T-helper 1 cell treated with Interleukin-12 subunit alpha and Interleukin-12 subunit beta and Interleukin-4 antibody, amounts not matched to agents 30 ng/mL and 1 ng/mL, for 36 hours (primary cell): Measurements from ENCODE around the gene CHCHD1. TPM values are rescaled to one million over a fixed set of nuclear protein-coding genes. Genes with fewer than 3 reads are reported as not detected.
"Not testable (repeated sequence)": the region's sequence is repeated elsewhere in the genome, so short reads cannot be mapped to it uniquely, and the experiment has no call there.

ENCODE experiments used
- intact Hi-C: fragments of 100-400 bp; cut with micrococcal nuclease; formaldehyde crosslinking; loops from one replicate; pipeline ENCODE4 v1.15.1; 2024
- total RNA-seq: library from RNA; stranded (reverse); gene quantifications from 2 replicates; pipeline ENCODE4 v1.2.3, GENCODE V29; 2022

Gene CHCHD1
- total RNA-seq, 1 donor from 2014 or later, result 30.4 TPM

- intact Hi-C loops, result no loop called here
These were observed 16.8 kb upstream of the CHCHD1 start for GRCh38 chr10:73765066-73765465.

DNA sequence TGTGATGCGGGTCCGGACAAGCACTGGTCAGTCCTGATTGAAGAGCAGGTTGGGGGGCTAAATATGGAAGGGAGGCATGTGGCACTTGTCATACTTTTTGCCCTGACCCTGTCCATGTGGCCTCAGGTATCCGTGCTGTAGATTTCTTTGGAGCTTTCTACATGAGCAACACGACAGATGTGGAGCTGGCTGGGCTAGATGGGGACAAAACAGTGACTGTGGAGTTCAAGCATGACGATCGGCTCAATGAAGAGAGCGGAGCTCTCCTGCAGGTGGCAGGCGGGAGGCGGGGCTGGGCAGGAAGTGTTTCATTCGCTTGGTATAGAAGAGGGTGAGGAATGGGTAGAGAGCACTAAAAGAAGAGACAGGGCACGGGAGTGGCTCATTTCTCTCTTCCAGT lies 13.0 kb upstream of the CHCHD1 start:
- intact Hi-C loops, result loop anchor here (1.0 kb wide), 1 partner anchor 10 kb away; no protein-coding TSS in a partner anchor

DNA sequence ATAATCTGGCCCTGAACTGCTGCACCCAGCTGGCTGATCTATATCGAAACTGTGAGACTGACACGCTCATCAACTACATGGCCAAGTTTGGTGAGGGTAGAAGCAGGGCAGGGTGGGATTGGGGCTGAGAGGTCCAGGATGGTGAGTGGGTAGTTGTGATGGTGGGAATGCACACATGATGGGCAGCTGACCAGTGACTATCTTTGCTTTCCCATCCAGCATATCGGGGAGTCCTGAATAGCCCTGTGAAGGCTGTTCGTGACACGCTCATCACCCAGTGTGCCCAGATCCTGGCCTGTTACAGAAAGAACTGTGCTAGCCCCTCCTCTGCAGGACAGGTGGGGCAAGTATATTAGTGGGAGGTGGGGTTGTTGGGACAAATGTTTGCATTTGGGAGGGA lies 12.5 kb upstream of the CHCHD1 start:
- intact Hi-C loops, result loop anchor here (1.0 kb wide), 1 partner anchor 10 kb away; no protein-coding TSS in a partner anchor

GRCh38 chr10:73771722-73772280 lies 10.0 kb upstream of the CHCHD1 start:
- intact Hi-C loops, result loop anchor here (1.0 to 5.0 kb wide), 11 partner anchors 10 to 519 kb away; partner anchors contain the start of genes ADK, ANXA7, AP3M1 and CHCHD1

DNA sequence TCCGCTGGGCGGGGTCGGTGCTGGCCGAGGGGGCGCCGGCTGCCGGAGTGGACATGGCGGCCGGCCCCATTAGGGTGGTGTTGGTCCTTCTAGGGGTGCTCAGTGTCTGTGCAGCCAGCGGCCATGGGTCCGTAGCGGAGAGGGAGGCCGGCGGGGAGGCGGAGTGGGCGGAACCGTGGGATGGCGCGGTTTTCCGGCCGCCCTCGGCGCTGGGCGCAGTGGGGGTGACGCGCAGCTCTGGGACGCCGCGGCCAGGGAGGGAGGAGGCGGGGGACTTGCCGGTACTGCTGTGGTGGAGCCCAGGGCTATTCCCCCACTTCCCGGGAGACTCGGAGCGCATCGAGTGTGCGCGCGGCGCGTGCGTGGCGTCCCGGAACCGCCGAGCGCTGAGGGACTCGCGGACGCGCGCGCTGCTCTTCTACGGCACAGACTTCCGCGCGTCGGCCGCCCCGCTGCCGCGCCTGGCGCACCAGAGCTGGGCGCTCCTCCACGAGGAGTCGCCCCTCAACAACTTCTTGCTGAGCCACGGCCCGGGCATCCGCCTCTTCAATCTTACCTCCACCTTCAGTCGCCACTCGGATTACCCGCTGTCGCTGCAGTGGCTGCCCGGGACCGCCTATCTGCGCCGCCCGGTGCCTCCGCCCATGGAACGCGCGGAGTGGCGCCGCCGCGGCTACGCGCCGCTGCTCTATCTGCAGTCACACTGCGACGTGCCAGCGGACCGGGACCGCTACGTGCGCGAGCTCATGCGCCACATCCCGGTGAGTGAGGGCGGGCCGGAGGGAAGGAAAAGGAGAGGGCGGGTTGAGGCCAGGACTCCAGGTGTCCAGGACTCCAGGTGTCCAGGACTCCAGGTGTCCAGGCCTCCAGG lies 9.3 kb upstream of the CHCHD1 start:
- intact Hi-C loops, result loop anchor here (1.0 to 5.0 kb wide), 11 partner anchors 10 to 520 kb away; partner anchors contain the start of genes ADK, ANXA7, AP3M1 and CHCHD1

DNA sequence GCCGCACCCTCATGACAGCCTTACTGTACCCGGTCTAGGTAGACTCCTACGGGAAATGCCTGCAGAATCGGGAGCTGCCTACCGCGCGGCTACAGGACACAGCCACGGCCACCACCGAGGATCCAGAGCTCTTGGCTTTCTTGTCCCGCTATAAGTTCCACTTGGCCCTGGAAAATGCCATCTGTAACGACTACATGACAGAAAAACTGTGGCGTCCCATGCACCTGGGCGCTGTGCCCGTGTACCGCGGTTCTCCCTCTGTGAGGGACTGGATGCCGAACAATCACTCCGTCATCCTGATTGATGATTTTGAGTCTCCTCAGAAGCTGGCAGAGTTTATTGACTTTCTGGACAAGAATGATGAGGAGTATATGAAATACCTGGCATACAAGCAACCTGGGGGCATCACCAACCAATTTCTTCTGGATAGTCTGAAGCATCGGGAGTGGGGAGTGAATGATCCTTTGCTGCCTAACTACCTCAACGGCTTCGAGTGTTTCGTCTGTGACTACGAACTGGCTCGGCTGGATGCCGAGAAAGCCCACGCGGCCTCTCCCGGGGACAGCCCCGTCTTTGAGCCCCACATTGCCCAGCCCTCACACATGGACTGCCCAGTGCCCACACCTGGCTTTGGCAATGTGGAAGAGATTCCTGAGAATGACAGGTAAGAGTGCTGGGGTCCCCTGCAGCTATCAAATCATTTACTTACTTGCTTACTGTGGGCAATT lies 8.5 kb upstream of the CHCHD1 start:
- intact Hi-C loops, result loop anchor here (2.0 to 5.0 kb wide), 6 partner anchors 105 to 521 kb away; partner anchors contain the start of genes ADK, ANXA7, AP3M1 and MRPS16

DNA sequence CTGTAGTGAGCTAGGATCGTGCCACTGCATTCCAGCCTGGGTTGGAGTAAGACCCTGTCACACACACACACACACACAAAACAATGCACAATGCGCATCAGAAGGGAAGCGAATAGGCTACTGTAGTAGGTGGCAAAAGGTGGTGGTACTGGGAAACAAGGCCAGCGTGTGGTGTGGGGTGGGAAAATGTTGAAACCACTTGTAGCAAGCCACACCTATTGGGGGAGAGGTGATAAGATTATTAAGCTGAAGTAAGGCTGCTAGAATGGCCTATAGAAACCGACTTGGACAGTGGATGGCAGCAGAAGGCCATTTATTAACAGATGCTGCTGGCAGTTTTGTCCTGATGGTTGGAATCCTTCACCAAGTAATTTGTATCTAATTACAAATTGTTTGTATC lies 7.2 kb upstream of the CHCHD1 start:
- intact Hi-C loops, result loop anchor here (5.0 kb wide), 2 partner anchors 147 to 362 kb away; partner anchors contain the start of gene ANXA7

GRCh38 chr10:73779018-73779417 lies 2.8 kb upstream of the CHCHD1 start:
- intact Hi-C loops, result no loop called here

DNA sequence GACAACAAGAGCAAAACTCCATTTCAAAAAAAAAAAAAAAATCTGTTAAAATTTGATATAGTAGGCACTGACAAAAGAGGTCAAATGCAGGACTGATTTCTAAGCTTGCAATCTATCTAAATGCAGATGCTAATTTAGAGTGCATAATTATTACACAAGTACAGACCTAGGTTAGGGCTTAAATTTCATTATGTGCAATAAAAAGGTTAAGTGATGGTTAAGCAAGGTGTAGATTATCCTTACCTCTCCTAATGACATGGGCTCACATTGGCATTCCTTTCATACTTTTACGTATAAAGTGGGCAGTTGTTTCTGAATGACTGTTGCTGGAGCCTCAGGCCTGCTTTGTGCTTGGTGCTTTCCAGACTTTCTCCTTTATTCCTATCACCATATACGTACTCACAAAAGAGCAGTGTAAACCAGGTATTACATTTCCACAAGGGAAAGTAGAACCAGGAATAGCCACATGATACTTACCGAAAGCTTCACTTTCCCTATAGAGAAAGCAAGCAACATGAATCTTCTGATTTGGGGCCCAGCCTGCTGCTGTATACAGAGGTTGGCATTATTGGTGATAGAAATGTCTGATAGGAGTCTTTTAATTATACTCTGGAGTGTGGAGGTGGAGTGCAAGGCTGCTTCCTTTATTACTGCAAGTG lies 2.2 kb upstream of the CHCHD1 start:
- intact Hi-C loops, result loop anchor here (2.0 kb wide), 1 partner anchor 371 kb away; the partner anchor contains the start of genes ADK and AP3M1

DNA sequence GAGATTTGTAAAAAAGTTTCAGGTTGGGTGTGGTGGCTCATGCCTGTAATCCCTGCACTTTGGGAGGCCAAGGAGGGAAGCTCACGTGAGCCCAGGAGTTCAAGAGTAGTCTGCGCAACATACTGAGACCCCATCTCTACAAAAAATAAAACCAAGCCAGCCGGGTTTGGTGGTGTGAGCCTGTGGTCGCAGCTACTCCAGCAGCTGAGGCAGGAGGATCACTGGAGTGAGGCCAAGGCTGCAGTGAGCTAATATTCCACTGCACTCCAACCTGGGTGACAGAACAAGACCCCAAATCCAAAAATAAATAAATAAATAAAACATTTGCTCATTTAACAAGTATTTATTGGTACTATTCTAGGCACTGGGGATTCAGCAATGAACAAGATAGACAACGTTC lies 1.5 kb upstream of the CHCHD1 start:
- intact Hi-C loops, result loop anchor here (2.0 kb wide), 1 partner anchor 370 kb away; the partner anchor contains the start of genes ADK and AP3M1

GRCh38 chr10:73780966-73781365 lies 882 bp upstream of the CHCHD1 start:
- intact Hi-C loops, result loop anchor here (1.0 to 2.0 kb wide), 2 partner anchors 30 to 370 kb away; partner anchors contain the start of genes ADK, AP3M1 and NDST2

- intact Hi-C loops, result loop anchor here (1.0 to 2.0 kb wide), 2 partner anchors 30 to 369 kb away; partner anchors contain the start of genes ADK, AP3M1 and NDST2
These were observed 335 bp upstream of the CHCHD1 start for GRCh38 chr10:73781548-73781878.

DNA sequence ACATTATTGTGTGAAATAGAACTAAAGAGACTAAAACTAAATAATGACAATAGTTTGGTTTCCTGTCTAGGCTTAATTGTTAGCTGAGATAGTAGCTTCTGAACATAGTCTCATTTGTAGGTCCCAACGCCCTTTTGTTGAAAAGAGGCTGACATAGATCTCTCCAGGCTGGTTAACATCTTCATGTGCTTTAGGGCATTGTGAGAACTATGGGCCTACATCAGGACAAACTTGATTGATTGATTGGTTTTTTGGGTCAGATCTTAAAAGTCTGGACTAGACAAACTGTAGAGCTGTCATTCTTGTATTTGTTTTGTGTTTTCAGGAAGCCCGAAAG lies 869 bp downstream of the CHCHD1 start:
- intact Hi-C loops, result loop anchor here (1.0 kb wide), 2 partner anchors 10 to 1329 kb away; partner anchors contain the start of gene SAMD8

DNA sequence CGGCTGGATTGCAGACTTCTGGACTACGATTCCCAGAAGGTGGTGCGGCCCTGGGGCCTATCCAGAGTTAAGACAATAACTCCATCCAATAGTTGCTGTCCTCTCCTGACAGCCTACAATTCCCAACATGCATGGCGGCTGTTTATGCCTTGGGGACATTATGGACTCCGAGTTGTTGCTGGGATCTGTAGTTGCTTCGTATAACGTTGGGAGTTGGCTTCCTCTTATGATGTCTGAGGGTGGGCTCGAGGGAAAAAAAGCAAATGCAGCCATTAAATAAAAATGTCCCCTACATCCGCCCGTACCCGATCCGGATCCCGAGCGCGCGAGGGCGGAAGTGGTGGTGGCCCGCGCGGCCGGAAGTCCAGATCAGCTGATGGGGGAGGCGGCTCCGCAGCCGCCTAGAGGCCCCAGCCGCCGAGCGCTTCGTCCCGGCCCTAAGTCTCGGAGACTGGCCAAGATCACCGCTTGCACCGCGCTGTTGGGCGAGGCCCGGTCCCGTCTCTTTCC lies 3.4 kb downstream of the CHCHD1 start, which contains the start of gene ZSWIM8:
TSS of gene ZSWIM8 (plus strand) at position 396 of the 510 bp plus-strand sequence. CDS start 273 bp downstream, outside the sequence.
- intact Hi-C loops, result loop anchor here (1.0 kb wide), 7 partner anchors 26 to 617 kb away; partner anchors contain the start of genes ECD, FAM149B1, NDST2 and PPP3CB

DNA sequence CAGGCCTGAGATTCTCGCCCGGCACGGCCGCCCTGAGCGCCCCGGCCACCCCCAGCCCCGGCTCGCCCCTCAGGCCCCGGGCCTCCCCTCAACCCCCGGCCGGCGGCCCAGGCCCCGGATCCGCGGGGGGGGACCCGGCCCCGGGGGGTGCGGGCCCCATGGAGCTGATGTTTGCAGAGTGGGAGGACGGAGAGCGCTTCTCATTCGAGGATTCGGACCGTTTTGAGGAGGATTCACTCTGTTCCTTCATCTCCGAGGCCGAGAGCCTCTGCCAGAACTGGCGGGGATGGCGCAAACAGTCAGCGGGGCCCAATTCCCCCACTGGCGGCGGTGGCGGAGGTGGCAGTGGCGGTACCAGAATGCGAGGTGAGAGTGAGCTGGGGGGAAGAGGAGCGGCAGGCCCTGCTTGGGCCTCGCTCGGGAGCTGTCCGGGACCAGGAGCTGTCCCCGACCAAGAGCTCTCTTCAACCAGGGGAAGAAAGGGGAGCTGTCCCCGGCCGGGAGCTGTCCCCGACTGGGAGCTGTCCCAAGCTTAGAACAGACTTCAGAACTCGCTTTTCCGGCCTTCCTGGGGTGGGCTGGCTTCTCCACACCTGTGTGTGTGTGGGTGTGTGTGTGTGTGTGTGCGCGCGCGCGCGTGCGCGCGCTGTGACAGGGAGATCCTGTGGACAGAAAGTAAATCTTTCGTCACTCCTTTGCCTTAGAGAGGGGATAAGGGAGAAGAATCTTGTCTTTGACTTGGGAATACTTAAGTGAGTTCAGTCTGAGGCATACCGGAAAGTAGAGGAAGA lies 4.1 kb downstream of the CHCHD1 start:
- intact Hi-C loops, result loop anchor here (1.0 kb wide), 7 partner anchors 25 to 618 kb away; partner anchors contain the start of genes ECD, FAM149B1, NDST2 and PPP3CB

DNA sequence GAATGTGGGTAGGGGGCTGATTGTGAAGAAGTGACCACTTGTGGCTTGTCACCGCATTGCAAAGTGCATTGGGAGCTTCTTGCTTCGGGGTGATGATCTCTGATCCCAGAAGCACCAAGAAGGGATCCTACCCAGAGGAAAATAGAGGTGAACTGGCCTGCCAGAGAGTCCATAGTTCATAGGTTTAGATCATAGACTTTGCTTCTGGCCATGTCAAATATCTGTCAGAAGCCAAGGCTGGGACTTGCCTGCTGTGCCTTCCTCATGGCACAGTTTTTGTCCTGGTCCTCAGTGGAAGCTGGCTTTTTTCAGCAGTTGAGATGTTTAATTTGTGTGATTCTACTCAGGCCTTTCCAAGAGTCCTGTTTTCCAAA lies 4.7 kb downstream of the CHCHD1 start:
- intact Hi-C loops, result no loop called here

- intact Hi-C loops, result not testable (repeated sequence)
These were observed 5.4 kb downstream of the CHCHD1 start for GRCh38 chr10:73787031-73787800.

GRCh38 chr10:73788864-73789658 lies 7.2 kb downstream of the CHCHD1 start:
- intact Hi-C loops, result no loop called here
